Measurements from ENCODE around the gene DNAH17. TPM values are rescaled to one million over a fixed set of nuclear protein-coding genes. Genes with fewer than 3 reads are reported as not detected.

DNAH17 gene
- total and polyA plus RNA-seq, 2 of the 8 experiments (the other 6 are each of a cell fraction or from before 2014, with no cell fraction given), result 0.14 to 0.67 TPM

DNA sequence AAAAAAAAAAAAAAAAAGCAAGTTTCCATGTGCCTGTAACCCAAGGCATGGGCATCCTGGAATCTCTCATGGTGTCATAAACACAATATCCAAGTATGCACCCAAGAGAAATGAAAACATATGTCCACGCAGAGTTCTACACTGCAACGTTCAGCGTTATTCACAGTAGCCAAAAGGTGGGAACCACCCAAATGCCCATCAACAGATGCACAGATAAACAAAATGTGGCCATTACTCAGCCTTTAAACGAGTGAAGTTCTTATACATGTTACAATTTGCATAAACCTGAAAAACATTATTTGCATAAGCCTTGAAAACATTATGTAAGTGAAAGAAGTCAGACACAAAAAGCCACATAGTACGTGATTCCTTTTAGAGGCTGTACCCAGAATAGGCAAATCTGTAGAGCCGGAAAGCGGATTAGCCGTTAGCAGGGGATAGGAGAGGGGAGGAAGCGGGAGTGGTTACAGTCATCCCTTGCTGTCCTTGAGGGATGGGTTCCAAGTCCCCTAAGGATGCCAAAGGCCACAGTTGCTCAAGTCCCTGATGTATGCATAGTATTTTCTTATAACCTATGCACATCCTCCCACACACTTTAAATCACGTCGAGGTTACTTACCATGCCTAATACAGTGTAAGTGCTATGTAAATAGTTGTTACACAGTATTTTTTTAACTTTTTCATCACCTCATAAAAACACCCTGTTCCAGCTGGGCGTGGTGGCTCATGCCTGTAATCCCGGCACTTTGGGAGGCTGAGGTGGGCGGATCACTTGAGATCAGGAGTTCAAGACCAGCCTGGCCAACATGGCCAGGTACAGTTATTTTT, 47.3 kb upstream of the DNAH17 start (continued):
- no peak for TF ChIP-seq PHF8 (conservative IDR thresholded peaks at IDR 0.05; ENCODE audit: low read depth, low read length)
- no peak for TF ChIP-seq USF2 (IDR thresholded peaks at IDR 0.05; ENCODE audit: low read length)
- TF ChIP-seq RBBP5 (IDR thresholded peaks at IDR 0.05; ENCODE audit: borderline replicate concordance, low read depth, low read length), result no peak
- TF ChIP-seq POU5F1 (IDR thresholded peaks at IDR 0.05; ENCODE audit: low read depth, low read length), result no peak
- TF ChIP-seq KDM5A (IDR thresholded peaks at IDR 0.05; ENCODE audit: low read length), result no peak
- TF ChIP-seq CREB1 (IDR thresholded peaks at IDR 0.05), result no peak
- no peak for TF ChIP-seq TCF12 (IDR thresholded peaks at IDR 0.05; ENCODE audit: low read depth, low read length)
- no peak for TF ChIP-seq MAFK (IDR thresholded peaks at IDR 0.05; ENCODE audit: low read depth, low read length)
